ENCODE data around the gene FRS3. TPM values are rescaled to one million over a fixed set of nuclear protein-coding genes. Genes with fewer than 3 reads are reported as not detected.

FRS3 gene
- total and polyA plus RNA-seq, 8 donors: 0.29 to 22.2 (median 3.6) TPM

GRCh38 chr6:41789390-41789724 is 9.7 kb upstream of the FRS3 start:
- DNase-seq: no peak
- H3K27ac ChIP-seq: no peak overlapping the region
- H3K4me1 ChIP-seq: peaks cover 27 to 45% (median 41%) of the 10 kb centered on the region in 4 donors
- TF ChIP-seq POLR2AphosphoS5 (IDR thresholded peaks at IDR 0.05) (no peak), POLR2A (IDR thresholded peaks at IDR 0.05) (no peak)
- H3K4me3 ChIP-seq: no peak overlapping the region
- intact Hi-C loops (cut with DNase I; ENCODE audit: low total_unique reads): loop anchor here (10.0 kb wide), 1 partner anchor 255 kb away; no protein-coding TSS in a partner anchor
- 62 to 81% (median 71%) methylated on average over 3 of the region's 3 CpGs for WGBS, 5 donors
- H3K9me3 ChIP-seq: no peaks in the 10 kb centered on the region
- no peaks in the 10 kb centered on the region for H3K27me3 ChIP-seq
- peaks cover 29 to 58% (median 54%) of the 10 kb centered on the region in 4 donors for H3K36me3 ChIP-seq

- DNase-seq: peak; percentile 96 to 98
- intact Hi-C loops (cut with DNase I; ENCODE audit: low total_unique reads): loop anchor here (10.0 kb wide), 1 partner anchor 257 kb away; no protein-coding TSS in a partner anchor
Measured at GRCh38 chr6:41787219-41787917, 7.7 kb upstream of the FRS3 start, which contains the start of gene TOMM6. TSS of gene TOMM6 (plus strand) at chr6:41787694. CDS start at chr6:41787698, 4 bp downstream.

GRCh38 chr6:41786451-41787218 is 6.9 kb upstream of the FRS3 start:
- WGBS, 5 donors: 0 to 1% (median 0%) methylated on average over 44 to 58 of the region's 58 CpGs
- TF ChIP-seq POLR2A (IDR thresholded peaks at IDR 0.05) (no peak), CTCF (IDR thresholded peaks at IDR 0.05) (peak in 5 of 7 experiments; percentile 25 to 96 (median 83)), POLR2AphosphoS5 (IDR thresholded peaks at IDR 0.05) (peak; percentile 39 to 76 (median 42)), EP300 (IDR thresholded peaks at IDR 0.05) (no peak)
- H3K4me1 ChIP-seq: peaks cover 37 to 64% (median 62%) of the 10 kb centered on the region in 4 donors
- H3K9me3 ChIP-seq: no peaks in the 10 kb centered on the region
- intact Hi-C loops (cut with DNase I; ENCODE audit: low total_unique reads): loop anchor here (10.0 kb wide), 1 partner anchor 258 kb away; no protein-coding TSS in a partner anchor
- H3K27me3 ChIP-seq: no peaks in the 10 kb centered on the region
- peaks cover 21 to 31% (median 29%) of the 10 kb centered on the region in 4 donors for H3K36me3 ChIP-seq
- H3K27ac ChIP-seq: peak overlapping the region; percentile 93 to 97 (median 96)
- DNase-seq: peak; percentile 92 to 96
- peak overlapping the region; percentile 66 to 98 (median 80) for H3K4me3 ChIP-seq

More at GRCh38 chr6:41787219-41787917, 7.7 kb upstream of the FRS3 start, which contains the start of gene TOMM6:
- Histone ChIP-seq H3K27me3 (no peaks in the 10 kb centered on the region), H3K4me3 (peak within 1 kb of the TSS; percentile 66 to 98 (median 80)), H3K4me1 (peaks cover 35 to 58% (median 56%) of the 10 kb centered on the region in 4 donors), H3K9me3 (no peaks in the 10 kb centered on the region), H3K36me3 (peaks cover 29 to 38% (median 37%) of the 10 kb centered on the region in 4 donors), H3K27ac (peak within 1 kb of the TSS; percentile 93 to 97 (median 96))
- WGBS, 5 donors: 0 to 1% (median 0%) methylated on average over 42 to 55 of the region's 55 CpGs
- TF ChIP-seq CTCF (IDR thresholded peaks at IDR 0.05) (peak in 6 of 7 experiments; percentile 68 to 99 (median 96)), POLR2AphosphoS5 (IDR thresholded peaks at IDR 0.05) (peak; percentile 90 to 98 (median 95)), EP300 (IDR thresholded peaks at IDR 0.05) (no peak), POLR2A (IDR thresholded peaks at IDR 0.05) (peak in 2 of 4 donors; percentile 52 to 73)

- peaks cover 45 to 71% (median 69%) of the 10 kb centered on the region in 4 donors for H3K4me1 ChIP-seq
- peaks cover 18 to 23% (median 22%) of the 10 kb centered on the region in 4 donors for H3K36me3 ChIP-seq
- TF ChIP-seq EP300 (IDR thresholded peaks at IDR 0.05) (no peak), POLR2A (IDR thresholded peaks at IDR 0.05) (no peak), CTCF (IDR thresholded peaks at IDR 0.05) (no peak), POLR2AphosphoS5 (IDR thresholded peaks at IDR 0.05) (no peak)
- intact Hi-C loops (cut with DNase I; ENCODE audit: low total_unique reads): loop anchor here (10.0 kb wide), 1 partner anchor 259 kb away; no protein-coding TSS in a partner anchor
- DNase-seq: no peak
- H3K27ac ChIP-seq: peak overlapping the region; percentile 93 to 97 (median 96)
- H3K4me3 ChIP-seq: peak overlapping the region; percentile 66 to 98 (median 80)
- WGBS, 5 donors: 14 to 24% (median 15%) methylated on average over 13 to 29 of the region's 29 CpGs
- no peaks in the 10 kb centered on the region for H3K27me3 ChIP-seq
- no peaks in the 10 kb centered on the region for H3K9me3 ChIP-seq
Measured at GRCh38 chr6:41785689-41786450, 6.2 kb upstream of the FRS3 start.
